HG03442 (cell line): Measurements from ENCODE around the gene KRTAP12-4.
"Not testable (repeated sequence)": the region's sequence is repeated elsewhere in the genome, so short reads cannot be mapped to it uniquely, and the experiment has no call there.

Source experiments
- ATAC-seq: cut with Tn5 transposase; IDR thresholded peaks from one replicate; pipeline ENCODE4 v1.9.1; 2021; ENCODE audit warnings: mild to moderate bottlenecking, moderate library complexity; ENCODE audit not compliant: unreplicated experiment

Gene KRTAP12-4

DNA sequence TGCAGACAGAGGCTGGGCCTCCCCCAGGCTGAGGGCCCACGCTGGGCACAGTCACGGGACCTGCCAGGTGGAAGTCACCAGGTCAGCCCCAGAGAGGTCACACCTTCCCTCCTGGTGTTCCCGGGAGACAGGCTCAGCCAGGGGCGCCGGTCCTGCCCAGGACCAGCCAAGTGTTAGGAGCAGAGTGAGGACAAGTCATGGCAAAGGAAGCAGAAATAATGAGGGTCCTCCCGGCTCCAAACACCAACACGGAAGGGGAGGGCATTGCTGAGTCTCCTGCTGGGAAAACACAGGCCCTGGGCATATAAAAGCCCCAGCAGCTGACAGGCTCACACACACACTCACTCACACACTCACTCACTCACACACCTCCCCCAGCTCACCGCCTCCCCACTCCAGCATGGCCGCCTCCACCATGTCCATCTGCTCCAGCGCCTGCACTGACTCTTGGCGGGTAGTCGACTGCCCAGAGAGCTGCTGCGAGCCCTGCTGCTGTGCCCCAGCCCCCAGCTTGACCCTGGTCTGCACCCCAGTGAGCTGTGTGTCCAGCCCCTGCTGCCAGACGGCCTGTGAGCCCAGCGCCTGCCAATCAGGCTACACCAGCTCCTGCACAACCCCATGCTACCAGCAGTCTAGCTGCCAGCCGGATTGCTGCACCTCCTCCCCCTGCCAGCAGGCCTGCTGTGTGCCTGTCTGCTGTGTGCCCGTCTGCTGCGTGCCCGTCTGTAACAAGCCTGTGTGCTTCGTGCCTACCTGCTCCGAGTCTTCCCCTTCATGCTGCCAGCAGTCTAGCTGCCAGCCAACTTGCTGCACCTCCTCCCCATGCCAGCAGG is 17.2 kb downstream of the KRTAP12-4 start, which contains the start of gene KRTAP10-10:
Gene KRTAP10-10, plus strand, starts transcription at position 339 of the 833 bp plus-strand sequence. Its CDS starts 62 bp downstream, at position 401.
- ATAC-seq, result no peak

- no peak for ATAC-seq
Measured at GRCh38 chr21:44636209-44637017, 18.0 kb downstream of the KRTAP12-4 start.

- ATAC-seq, result no peak
Measured at GRCh38 chr21:44632067-44632466, 22.4 kb downstream of the KRTAP12-4 start.

DNA sequence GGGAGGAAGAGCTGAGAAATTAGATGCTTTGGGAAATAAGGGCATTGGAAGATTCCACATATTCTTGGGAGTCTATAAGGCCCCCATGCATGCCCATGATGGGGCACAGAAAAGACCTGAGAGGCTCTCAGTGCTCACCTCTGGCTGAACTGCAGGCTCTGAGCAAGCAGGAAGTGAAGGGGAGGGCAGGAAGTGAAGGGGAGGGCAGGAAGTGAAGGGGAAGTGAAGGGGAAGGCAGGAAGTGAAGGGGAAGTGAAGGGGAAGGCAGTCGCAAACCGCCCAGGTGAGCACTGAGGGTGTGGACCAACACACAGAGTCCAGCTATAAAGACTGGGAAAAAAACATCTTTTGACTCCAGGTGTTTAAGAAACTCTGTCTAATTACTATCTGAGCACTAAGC is 24.0 kb downstream of the KRTAP12-4 start:
- ATAC-seq, result no peak

- no peak for ATAC-seq
Measured at GRCh38 chr21:44628707-44629391, 25.6 kb downstream of the KRTAP12-4 start.

DNA sequence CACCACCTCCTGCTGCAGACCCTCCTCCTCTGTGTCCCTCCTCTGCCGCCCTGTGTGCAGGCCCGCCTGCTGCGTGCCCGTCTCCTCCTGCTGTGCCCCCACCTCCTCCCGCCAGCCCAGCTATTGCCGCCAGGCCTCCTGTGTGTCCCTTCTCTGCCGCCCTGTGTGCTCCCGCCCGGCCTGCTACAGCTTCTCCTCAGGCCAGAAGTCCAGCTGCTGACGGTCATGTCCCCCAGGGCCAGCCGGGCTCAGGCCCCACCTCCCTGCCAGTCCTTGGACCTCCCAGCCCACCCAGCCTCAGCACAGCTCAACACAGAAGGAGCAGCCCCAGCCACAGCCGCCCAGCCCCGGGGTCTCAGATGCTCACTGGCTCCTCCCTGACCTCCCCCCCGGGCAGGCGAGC is 26.6 kb downstream of the KRTAP12-4 start:
- not testable (repeated sequence) for ATAC-seq

- not testable (repeated sequence) for ATAC-seq
Measured at GRCh38 chr21:44627181-44627822, 27.2 kb downstream of the KRTAP12-4 start.

DNA sequence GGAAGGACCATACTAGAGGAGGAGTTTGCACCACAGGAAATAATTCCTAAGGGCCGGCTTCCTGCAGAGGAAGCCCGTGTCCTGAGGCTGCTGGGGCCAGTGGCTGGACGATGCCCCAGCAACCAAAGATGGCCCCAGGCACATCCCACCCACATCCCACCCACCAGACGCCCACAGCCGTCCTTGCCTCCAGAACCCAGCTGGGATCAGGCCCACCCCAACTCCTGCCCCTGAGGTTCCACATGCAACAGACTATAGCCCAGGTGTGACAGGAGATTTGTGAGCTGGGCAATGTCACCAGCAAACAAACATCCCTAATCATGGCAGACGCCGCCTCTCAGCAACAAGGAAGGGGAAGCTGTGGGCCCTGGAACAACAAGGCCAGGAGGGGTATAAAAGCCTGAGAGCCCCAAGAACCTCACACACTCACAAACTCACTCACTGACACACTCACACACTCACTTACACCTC is 27.8 kb downstream of the KRTAP12-4 start, which contains the start of gene KRTAP10-9:
Gene KRTAP10-9, plus strand, starts transcription at position 421 of the 471 bp plus-strand sequence. CDS start 79 bp downstream, outside the sequence.
- no peak for ATAC-seq

DNA sequence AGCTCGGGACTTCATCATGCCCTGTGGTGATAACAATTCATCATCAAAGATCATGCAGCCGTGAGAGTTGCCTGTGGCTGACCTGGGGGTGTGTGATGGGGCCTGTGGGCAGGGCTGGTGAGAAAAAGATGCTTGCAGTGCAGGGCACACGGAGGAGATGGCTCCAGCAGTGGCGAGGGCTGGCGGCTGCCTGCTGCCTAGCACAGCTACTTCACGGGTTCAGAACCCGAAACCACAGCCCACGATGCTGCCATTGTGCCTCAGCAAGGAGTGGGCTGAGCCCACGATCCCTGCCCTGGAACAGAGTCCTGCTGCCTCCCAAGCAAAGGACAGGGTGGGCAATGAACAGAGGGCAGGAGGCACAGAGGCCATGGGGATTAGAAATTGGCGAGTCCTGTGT is 28.2 kb downstream of the KRTAP12-4 start:
- ATAC-seq, result no peak

- ATAC-seq, result no peak
Measured at GRCh38 chr21:44625756-44626155, 28.7 kb downstream of the KRTAP12-4 start.

DNA sequence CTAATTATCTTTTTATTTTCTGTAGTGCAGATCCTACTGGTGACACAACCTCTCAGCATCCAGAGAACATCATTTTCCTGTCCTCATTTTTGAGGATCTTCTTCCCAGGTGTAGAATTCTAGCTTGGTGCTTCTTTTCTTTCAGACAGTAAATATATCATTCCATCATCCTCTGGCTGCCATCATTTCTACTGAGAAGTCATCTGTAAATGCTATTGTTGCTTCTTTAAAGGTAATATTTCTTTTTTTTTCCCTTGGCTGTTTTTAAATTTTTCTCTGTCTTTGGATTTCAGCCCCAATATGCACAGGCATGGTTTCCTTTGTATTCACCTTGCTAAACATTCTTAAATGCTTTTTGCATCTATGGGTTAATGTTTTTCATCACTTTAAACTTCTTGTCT is 30.9 kb downstream of the KRTAP12-4 start:
- ATAC-seq, result no peak

DNA sequence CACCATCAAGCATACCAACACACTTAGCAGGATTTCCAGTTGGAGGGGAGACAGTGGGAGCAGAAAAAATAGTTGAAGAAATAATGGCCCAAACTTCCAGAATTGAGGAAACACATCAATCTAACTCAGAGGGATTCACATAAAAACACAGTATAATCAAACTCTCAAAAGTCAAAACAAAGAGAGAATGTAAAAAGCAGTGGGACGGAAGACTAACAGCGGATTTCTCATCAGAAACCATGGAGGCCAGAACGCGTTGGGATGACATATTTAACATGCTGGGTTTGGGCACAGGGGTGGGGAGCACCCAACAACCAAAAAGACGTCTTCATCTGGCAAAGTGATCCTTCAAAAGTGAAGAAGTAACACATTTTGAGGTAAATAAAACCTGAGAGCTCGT is 34.6 kb downstream of the KRTAP12-4 start:
- ATAC-seq, result no peak

DNA sequence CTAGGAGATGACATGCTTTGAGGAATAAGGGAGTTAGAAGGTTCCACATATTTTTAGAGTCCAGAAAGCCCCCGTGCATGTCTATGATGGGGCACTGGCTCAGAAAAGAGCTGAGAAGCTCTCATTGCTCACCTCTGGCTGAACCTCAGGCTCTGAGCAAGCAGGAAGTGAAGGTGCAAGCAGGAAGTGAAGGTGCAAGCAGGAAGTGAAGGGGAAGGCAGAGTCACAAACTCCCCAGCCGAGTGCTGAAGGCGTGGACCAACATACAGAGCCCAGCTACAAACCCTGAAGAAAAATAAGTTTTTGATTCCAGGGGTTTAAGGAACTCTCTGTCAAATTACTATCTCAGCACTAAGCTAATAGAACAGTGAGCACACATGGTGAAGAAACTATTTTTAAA is 35.5 kb downstream of the KRTAP12-4 start:
- ATAC-seq, result no peak

GRCh38 chr21:44618504-44618903 is 36.0 kb downstream of the KRTAP12-4 start:
- ATAC-seq, result no peak

- no peak for ATAC-seq
Measured at GRCh38 chr21:44617071-44617501, 37.4 kb downstream of the KRTAP12-4 start.

DNA sequence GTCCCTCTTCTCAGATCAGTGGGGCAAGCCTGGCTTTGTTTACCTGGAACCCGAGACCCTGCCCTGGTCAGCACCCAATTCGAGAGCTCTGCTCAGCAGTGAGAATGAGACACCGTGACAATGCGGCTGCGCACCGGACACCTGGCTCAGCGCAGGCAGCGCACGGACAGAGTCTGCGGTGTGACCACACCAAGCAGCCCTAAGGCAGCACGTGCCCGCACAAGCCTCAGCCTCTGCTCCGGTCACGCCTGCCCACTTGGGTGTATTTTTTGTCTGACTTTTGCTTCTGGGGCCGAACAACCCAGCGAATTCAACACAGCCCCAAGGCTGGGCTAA is 37.9 kb downstream of the KRTAP12-4 start:
- ATAC-seq, result no peak

DNA sequence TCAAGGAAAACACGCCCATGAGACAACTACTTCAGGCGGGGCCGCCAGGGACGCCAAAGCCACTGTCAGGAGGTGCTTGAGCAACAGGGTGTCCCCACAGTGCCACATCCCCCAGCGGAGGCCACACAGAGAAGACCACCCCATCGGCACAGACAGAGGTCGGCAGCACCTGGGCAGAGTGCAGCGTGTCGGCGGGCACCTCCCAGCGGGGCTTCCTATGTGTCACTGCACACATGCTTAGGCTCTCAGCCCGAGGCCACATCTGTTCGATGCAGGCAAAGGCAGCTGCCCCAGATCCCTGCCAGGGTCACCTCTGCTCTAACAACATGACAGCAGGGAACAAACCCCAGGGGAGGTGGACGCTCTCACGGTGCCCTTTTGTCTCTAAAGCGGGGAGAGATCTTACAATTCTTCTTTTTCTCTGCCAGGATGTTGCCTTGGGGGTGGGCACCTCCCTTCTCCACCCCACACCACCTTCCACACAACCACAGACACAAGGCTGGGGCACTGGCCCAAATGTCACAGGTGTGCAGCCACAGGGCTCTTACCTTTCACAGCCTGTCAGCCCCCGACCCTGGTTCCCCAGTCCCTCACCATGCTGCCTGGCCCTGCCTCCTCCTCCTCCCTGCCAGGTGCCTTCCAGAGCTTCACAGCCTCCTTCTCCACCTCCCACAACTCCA is 38.4 kb downstream of the KRTAP12-4 start:
- no peak for ATAC-seq

GRCh38 chr21:44615466-44615865 is 39.0 kb downstream of the KRTAP12-4 start:
- no peak for ATAC-seq

GRCh38 chr21:44614961-44615391 is 39.5 kb downstream of the KRTAP12-4 start:
- no peak for ATAC-seq

DNA sequence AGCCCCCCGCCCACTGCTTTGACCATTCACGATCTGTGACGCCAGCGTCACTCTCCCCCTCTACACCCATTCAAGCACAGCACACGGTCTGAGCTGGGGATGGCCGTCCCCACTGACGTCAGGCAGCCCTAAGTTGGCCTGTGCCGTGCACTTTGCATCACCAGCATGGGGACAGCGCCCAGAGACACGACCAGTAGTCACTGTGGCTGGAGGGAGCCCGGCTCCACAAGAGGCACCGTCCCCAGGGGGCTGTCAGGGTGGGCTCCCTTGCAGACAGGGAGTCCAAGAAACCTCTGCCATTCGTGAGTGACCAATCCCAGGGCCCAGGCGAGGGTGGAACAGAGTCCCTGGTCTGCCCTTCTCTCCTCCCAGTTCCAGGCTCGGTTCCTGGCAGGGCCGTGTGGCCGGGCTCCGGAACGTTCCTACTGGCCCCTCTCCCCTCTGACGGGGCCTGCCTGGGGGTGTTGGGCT is 40.3 kb downstream of the KRTAP12-4 start:
- ATAC-seq, result no peak
